Adrenal gland (tissue), 12 donors: ENCODE measurements around the gene TCEA2. TPM values are rescaled to one million over a fixed set of nuclear protein-coding genes. Genes with fewer than 3 reads are reported as not detected.

Experiments used
- DNase-seq, 7 donors: peaks; one replicate each; pipeline ENCODE4 v3.0.0-alpha.2; 2019 to 2020
- H3K27ac ChIP-seq, 5 donors: fragments of 200-600 bp; sonication (generic) in 4 of 5; 1 replicate in 3 of 5; 2 replicates in 2 of 5; pipeline versions ENCODE4 v1.5.1 to v1.8.0; 2016 to 2020; ENCODE audit warnings: mild to moderate bottlenecking in 1 of 5
- H3K27me3 ChIP-seq: fragments of 200-600 bp; 2 replicates; pipeline ENCODE4 v1.8.0; 2021
- H3K36me3 ChIP-seq, 2 donors: fragments of 200-600 bp; replicated peaks in 1 of 2; 1 replicate in 1 of 2; 2 replicates in 1 of 2; pipeline versions ENCODE4 v1.5.1 to v1.8.0; 2018 to 2022
- H3K4me1 ChIP-seq, 2 donors: fragments of 200-600 bp; replicated peaks in 1 of 2; 1 replicate in 1 of 2; 2 replicates in 1 of 2; pipeline versions ENCODE4 v1.5.1 to v1.8.0; 2018 to 2021
- H3K4me3 ChIP-seq, 4 donors: fragments of 200-600 bp; sonication (generic) in 3 of 4; one replicate each; pipeline ENCODE4 v1.5.1; 2016 to 2018
- H3K9me3 ChIP-seq, 3 donors: fragments of 200-600 bp; sonication (generic) in 1 of 3; replicated peaks in 1 of 3; 1 replicate in 2 of 3; 2 replicates in 1 of 3; pipeline versions ENCODE4 v1.5.1 to v1.8.0; 2016 to 2021
- CTCF ChIP-seq, 6 experiments: fragments of 450-650 bp in 4 of 6; fragments of 200-600 bp in 2 of 6; sonication (generic) in 1 of 6; IDR thresholded peaks; 1 replicate in 5 of 6; 2 replicates in 1 of 6; pipeline versions ENCODE4 v1.5.1 to v1.8.0; 2016 to 2021; ENCODE audit warnings: antibody characterized with exemption in 6 of 6, mild to moderate bottlenecking in 2 of 6, moderate library complexity in 1 of 6
- POLR2A ChIP-seq, 2 donors: fragments of 450-650 bp; IDR thresholded peaks; one replicate each; pipeline ENCODE4 v1.6.1; 2017; ENCODE audit warnings: antibody characterized with exemption in 2 of 2, mild to moderate bottlenecking in 2 of 2, moderate library complexity in 1 of 2
- WGBS, 4 donors: extraction: QIAGEN DNeasy Blood & Tissue Kit in 2 of 4; methylation state at CpG; one replicate each; pipeline versions ENCODE4 v1.1.5 to v1.1.7; 2013 to 2017; 5-methylcytosine and 5-hydroxymethylcytosine counted together
- intact Hi-C, 2 donors: fragments of 100-400 bp; cut with DNase I; formaldehyde crosslinking; loops; one replicate each; pipeline versions ENCODE4 v1.14.1 to v1.15.0; 2022 to 2023
- polyA plus RNA-seq, 3 donors: library from polyadenylated mRNA; stranded (reverse); fragments of 200-250 nt in 2 of 3; fragments of 350-450 nt in 1 of 3; fragmentation: Illumina TruSeq in 1 of 3; extraction: RNeasy Lipid Tissue Mini Kit (QIAGEN cat#74804) in 1 of 3; gene quantifications; one replicate each; pipeline ENCODE4 v1.2.3, GENCODE V29; 2013 to 2014
- total RNA-seq, 9 donors: library from RNA; depleted of rRNA in 4 of 9; stranded (reverse); fragments of >200 nt in 4 of 9; fragments of 120-200 nt in 1 of 9; fragmentation: NEBNext Ultra II Directional in 1 of 9; extraction: Animal tissue kit (Norgen Biotek cat#: 25700) in 1 of 9; gene quantifications; one replicate each; pipeline versions ENCODE4 v1.1.0 to v1.2.4, GENCODE V29; 2013 to 2023
- donor health status: healthy with polysubstance abuse.
- donor health status: Bipolar disorder and iron deficiency.
- donor health status: DM: yes; HTN: yes; CAD: no.
- donor health status: DM: no; HTN: no; CAD: no.
- donor health status: DM: no; HTN: no; CAD: no.
- donor health status: DM: yes; HTN: yes; CAD: no.

TCEA2 gene
- total and polyA plus RNA-seq, 12 donors = 12.6 to 184 (median 53.7) TPM

DNA sequence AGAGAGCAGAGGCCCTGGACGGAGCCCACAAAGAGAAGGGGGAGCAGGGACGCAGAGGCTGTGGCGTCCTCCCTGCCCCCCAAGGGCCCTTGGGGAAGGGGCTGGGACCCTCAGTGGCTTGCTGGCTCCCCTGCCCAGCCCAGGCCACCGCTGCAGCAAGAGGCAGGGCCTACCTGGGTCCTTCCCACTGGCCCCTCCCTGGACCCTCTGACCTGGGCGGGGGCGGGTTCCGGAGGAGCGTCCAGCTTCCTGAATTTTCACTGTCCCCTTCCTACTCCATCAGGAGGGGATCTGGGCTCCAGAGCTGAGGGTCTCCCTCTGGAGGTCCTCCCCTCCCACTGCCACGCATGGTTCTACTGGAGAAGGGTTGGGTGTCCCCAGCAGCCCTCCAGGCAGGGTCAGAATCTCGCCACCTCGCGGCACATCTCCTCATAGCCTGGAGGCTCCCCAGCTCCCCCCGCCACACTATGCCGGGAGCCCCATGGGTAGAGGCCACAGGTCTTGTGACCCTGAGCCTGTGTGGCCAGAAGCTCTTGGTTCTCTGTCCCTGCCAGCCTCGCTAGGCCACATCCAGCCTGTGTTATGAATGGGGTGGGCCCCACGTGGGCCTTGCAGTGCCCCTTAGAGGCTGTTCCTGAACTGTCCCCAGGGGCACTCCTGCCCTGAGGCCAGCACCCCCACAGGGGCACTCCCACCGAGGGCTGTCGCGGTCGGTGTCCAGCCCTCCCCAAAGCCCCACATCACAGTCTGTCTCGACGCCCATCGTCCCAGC lies 12.6 kb upstream of the TCEA2 start:
- Histone ChIP-seq H3K9me3 (no peaks in the 10 kb centered on the region), H3K27ac (peak overlapping the region in 3 of 5 donors; percentile 30 to 80 (median 44)), H3K4me1 (no peaks in the 10 kb centered on the region), H3K4me3 (no peak overlapping the region), H3K36me3 (no peaks in the 10 kb centered on the region), H3K27me3 (peaks cover 60% of the 10 kb centered on the region)
- WGBS, 4 donors = 72 to 82% (median 74%) methylated on average over 11 to 23 of the region's 23 CpGs
- no peak for DNase-seq
- TF ChIP-seq CTCF (IDR thresholded peaks at IDR 0.05) (no peak), POLR2A (IDR thresholded peaks at IDR 0.05) (no peak)
- intact Hi-C loops = no loop called here

GRCh38 chr20:64051033-64051452 lies 12.0 kb upstream of the TCEA2 start:
- Histone ChIP-seq H3K9me3 (no peaks in the 10 kb centered on the region), H3K36me3 (no peaks in the 10 kb centered on the region), H3K4me1 (no peaks in the 10 kb centered on the region), H3K27ac (peak overlapping the region in 3 of 5 donors; percentile 30 to 80 (median 44)), H3K4me3 (no peak overlapping the region), H3K27me3 (peaks cover 62% of the 10 kb centered on the region)
- WGBS, 4 donors = 62 to 74% (median 71%) methylated on average over 5 to 11 of the region's 11 CpGs
- TF ChIP-seq CTCF (IDR thresholded peaks at IDR 0.05) = no peak
- no peak for TF ChIP-seq POLR2A (IDR thresholded peaks at IDR 0.05)
- intact Hi-C loops = no loop called here
- no peak for DNase-seq

GRCh38 chr20:64051561-64052325 lies 11.3 kb upstream of the TCEA2 start:
- DNase-seq = peak in 5 of 7 donors; percentile 42 to 79 (median 52)
- Histone ChIP-seq H3K4me1 (no peaks in the 10 kb centered on the region), H3K9me3 (no peaks in the 10 kb centered on the region), H3K4me3 (no peak overlapping the region), H3K27me3 (peaks cover 62% of the 10 kb centered on the region), H3K36me3 (no peaks in the 10 kb centered on the region), H3K27ac (peak overlapping the region in 4 of 5 donors; percentile 7 to 80 (median 26))
- intact Hi-C loops = no loop called here
- TF ChIP-seq POLR2A (IDR thresholded peaks at IDR 0.05) (peak in 1 of 2 donors; percentile 10), CTCF (IDR thresholded peaks at IDR 0.05) (no peak)
- 72 to 82% (median 72%) methylated on average over 12 to 15 of the region's 15 CpGs for WGBS, 4 donors

DNA sequence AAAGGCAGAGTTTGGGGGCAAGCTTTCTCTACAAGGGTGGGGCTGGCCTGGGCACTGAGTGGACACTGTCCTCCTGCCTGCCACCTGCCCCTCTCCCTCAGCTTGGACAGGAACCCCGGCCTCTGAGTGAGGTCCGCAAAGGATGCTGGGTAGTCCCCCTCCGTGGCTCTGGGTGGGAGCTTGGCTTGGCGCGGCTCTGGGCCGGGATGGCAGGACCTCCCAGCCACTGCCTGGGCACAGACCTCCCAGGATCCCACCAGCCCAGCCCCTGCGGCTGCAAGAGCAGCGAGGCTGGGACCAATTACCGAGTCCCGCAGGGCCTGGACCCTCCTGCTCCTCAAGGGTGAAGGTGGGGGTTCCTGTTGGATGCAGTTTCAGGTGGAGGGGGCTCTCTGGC lies 10.7 kb upstream of the TCEA2 start:
- DNase-seq = no peak

More for the DNA sequence above, 10.7 kb upstream of the TCEA2 start:
- H3K27ac ChIP-seq = peak overlapping the region in 4 of 5 donors; percentile 7 to 80 (median 20)
- WGBS, 4 donors = 60 to 87% (median 73%) methylated on average over 1 to 10 of the region's 10 CpGs
- H3K27me3 ChIP-seq = peaks cover 58% of the 10 kb centered on the region
- no peaks in the 10 kb centered on the region for H3K9me3 ChIP-seq
- no peaks in the 10 kb centered on the region for H3K36me3 ChIP-seq
- no peak overlapping the region for H3K4me3 ChIP-seq
- no peak for TF ChIP-seq POLR2A (IDR thresholded peaks at IDR 0.05)
- no peak for TF ChIP-seq CTCF (IDR thresholded peaks at IDR 0.05)
- H3K4me1 ChIP-seq = no peaks in the 10 kb centered on the region
- intact Hi-C loops = no loop called here
